Rectal smooth muscle tissue (tissue), 1 donor: ENCODE results near the gene IFT122.
"Not testable (repeated sequence)": the region's sequence is repeated elsewhere in the genome, so short reads cannot be mapped to it uniquely, and the experiment has no call there.

Experiments
- H3K27ac ChIP-seq: one replicate; pipeline ENCODE4 v1.7.0; 2013; ENCODE audit warnings: low read depth, low read length, inconsistent platforms
- H3K27me3 ChIP-seq: one replicate; pipeline ENCODE4 v1.7.0; 2013; ENCODE audit warnings: low read length; ENCODE audit not compliant: control insufficient read depth, insufficient read depth
- H3K36me3 ChIP-seq: one replicate; pipeline ENCODE4 v1.7.0; 2013; ENCODE audit warnings: low read length; ENCODE audit not compliant: control insufficient read depth, insufficient read depth
- H3K4me1 ChIP-seq: one replicate; pipeline ENCODE4 v1.7.0; 2013; ENCODE audit warnings: low read length; ENCODE audit not compliant: control insufficient read depth, insufficient read depth
- H3K4me3 ChIP-seq: one replicate; pipeline ENCODE4 v1.7.0; 2013; ENCODE audit warnings: low read length
- H3K9ac ChIP-seq: one replicate; pipeline ENCODE4 v1.7.0; 2013; ENCODE audit warnings: low read length

Gene IFT122

DNA sequence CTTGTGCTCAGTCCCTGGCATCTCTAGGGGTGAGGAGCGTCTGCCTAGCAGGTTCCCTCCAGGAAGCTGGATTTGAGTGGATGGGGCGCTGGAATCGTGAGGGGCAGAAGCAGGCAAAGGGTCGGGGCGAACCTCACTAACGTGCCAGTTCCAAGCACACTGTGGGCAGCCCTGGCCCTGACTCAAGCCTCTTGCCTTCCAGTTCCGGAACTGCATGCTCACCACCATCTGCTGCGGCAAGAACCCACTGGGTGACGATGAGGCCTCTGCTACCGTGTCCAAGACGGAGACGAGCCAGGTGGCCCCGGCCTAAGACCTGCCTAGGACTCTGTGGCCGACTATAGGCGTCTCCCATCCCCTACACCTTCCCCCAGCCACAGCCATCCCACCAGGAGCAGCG is 93.4 kb downstream of the IFT122 start:
- Histone ChIP-seq H3K4me3 (no peak overlapping the region), H3K27me3 (no peaks in the 10 kb centered on the region), H3K9ac (no peak overlapping the region), H3K36me3 (no peaks in the 10 kb centered on the region), H3K4me1 (no peaks in the 10 kb centered on the region), H3K27ac (no peak overlapping the region)

DNA sequence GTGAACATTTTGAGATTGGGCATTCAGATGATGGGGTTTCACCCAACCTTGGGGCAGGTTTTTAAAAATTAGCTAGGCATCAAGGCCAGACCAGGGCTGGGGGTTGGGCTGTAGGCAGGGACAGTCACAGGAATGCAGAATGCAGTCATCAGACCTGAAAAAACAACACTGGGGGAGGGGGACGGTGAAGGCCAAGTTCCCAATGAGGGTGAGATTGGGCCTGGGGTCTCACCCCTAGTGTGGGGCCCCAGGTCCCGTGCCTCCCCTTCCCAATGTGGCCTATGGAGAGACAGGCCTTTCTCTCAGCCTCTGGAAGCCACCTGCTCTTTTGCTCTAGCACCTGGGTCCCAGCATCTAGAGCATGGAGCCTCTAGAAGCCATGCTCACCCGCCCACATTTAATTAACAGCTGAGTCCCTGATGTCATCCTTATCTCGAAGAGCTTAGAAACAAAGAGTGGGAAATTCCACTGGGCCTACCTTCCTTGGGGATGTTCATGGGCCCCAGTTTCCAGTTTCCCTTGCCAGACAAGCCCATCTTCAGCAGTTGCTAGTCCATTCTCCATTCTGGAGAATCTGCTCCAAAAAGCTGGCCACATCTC is 94.5 kb downstream of the IFT122 start:
- H3K27ac ChIP-seq = no peak overlapping the region
- no peak overlapping the region for H3K4me3 ChIP-seq
- H3K9ac ChIP-seq = no peak overlapping the region
- no peaks in the 10 kb centered on the region for H3K36me3 ChIP-seq
- no peaks in the 10 kb centered on the region for H3K4me1 ChIP-seq
- H3K27me3 ChIP-seq = no peaks in the 10 kb centered on the region

DNA sequence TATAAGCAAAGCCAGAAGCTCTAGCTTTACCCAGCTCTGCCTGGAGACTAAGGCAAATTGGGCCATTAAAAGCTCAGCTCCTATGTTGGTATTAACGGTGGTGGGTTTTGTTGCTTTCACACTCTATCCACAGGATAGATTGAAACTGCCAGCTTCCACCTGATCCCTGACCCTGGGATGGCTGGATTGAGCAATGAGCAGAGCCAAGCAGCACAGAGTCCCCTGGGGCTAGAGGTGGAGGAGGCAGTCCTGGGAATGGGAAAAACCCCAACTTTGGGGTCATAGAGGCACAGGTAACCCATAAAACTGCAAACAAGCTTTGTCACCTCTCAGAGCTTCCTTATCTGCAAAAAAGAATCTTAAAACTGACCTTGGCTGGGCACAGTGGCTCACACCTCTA is 95.1 kb downstream of the IFT122 start:
- Histone ChIP-seq H3K27me3 (no peaks in the 10 kb centered on the region), H3K27ac (no peak overlapping the region), H3K36me3 (no peaks in the 10 kb centered on the region), H3K4me3 (no peak overlapping the region), H3K4me1 (no peaks in the 10 kb centered on the region), H3K9ac (no peak overlapping the region)

DNA sequence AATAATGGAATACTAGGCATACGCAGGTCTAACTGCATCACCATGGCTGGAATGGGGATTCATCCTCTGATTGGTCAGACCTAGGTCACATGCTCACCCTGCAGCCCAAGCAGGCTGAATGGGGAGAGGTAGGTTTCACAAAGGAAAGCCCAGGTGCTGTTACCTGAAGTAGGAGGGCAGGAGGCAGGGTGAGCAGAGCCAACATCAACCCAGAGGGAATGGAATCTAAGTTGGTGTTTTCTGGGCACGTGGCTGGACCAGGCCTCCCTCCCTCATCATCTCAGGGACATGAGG is 96.3 kb downstream of the IFT122 start:
- no peak overlapping the region for H3K4me3 ChIP-seq
- no peak overlapping the region for H3K27ac ChIP-seq
- H3K9ac ChIP-seq = no peak overlapping the region
- H3K4me1 ChIP-seq = no peaks in the 10 kb centered on the region
- no peaks in the 10 kb centered on the region for H3K36me3 ChIP-seq
- H3K27me3 ChIP-seq = no peaks in the 10 kb centered on the region

DNA sequence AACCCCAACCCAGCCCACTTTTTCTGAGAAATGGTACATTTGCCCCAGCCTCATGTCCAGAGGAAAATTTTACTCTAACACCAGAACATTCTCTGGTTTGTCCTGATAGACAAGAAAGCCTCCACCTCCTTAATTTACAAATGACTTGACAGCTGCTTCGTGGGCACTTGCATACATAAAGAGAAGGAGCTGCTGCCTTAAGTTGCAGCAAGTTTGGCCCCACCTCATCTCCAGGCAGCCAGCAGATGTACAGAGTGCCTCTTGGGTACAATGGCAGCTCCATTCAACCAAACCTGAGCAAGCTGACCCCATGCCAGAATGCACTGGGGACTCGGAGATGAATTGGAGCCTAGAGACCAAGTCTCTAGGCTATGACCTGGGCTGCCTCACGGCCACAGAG is 96.8 kb downstream of the IFT122 start:
- no peaks in the 10 kb centered on the region for H3K27me3 ChIP-seq
- no peak overlapping the region for H3K27ac ChIP-seq
- no peaks in the 10 kb centered on the region for H3K36me3 ChIP-seq
- H3K4me3 ChIP-seq = no peak overlapping the region
- no peaks in the 10 kb centered on the region for H3K4me1 ChIP-seq
- no peak overlapping the region for H3K9ac ChIP-seq

DNA sequence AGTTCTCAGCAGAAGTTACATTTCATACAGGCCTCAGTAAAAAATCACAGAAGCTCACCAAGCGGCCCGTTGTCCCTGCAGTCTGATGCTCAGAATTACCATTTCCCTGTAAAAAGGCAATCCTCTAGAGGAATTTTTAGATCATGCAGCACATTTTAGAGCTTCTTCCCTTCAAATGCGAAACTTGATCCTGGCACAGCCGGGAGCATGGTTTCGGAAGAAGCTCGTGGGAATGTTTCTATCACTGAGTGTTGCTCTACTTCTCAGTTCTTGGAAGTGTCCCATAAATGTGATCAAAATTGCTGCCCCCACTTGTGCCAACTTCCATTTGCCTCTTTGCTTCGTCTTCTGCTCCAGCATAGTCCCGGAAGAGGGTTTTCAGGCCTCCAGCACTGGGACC is 99.2 kb downstream of the IFT122 start:
- Histone ChIP-seq H3K4me3 (no peak overlapping the region), H3K9ac (no peak overlapping the region), H3K4me1 (no peaks in the 10 kb centered on the region), H3K27me3 (no peaks in the 10 kb centered on the region), H3K27ac (no peak overlapping the region), H3K36me3 (no peaks in the 10 kb centered on the region)

DNA sequence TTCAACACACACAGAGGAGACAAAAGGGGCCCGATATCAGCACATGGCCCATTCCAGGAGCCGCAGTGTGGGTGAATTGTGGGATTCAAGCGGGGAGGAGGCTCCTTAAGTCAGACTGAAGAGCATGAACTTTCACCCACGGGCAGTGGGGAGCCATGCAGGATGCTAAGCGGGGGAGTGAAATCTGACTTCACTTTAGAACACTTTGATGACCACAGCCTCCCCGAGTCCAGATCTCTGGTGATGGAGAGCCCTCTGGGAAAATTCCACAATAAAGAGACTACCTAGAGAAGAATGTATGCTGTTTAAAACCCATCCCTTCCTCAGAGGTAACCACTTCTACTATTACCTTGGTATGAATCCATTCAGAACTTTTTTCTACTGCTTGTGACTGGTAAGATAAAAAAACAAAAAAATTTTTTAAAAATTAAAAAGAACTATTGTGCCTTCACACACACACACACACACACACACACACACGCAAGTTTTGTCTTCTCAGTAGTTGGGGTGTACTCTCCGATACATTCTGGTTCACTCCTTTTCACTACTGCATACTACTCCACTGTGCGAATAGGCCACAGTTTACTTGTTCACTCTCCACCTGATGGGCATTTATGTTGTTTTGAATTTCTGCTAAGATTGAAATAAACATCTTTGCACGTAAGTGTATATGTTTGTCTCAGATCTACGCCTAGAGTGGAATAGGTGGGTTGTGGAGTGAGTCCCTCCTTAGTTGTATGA is 100.9 kb downstream of the IFT122 start:
- Histone ChIP-seq H3K27ac (no peak overlapping the region), H3K4me1 (no peaks in the 10 kb centered on the region), H3K9ac (no peak overlapping the region), H3K27me3 (no peaks in the 10 kb centered on the region), H3K36me3 (no peaks in the 10 kb centered on the region), H3K4me3 (no peak overlapping the region)

DNA sequence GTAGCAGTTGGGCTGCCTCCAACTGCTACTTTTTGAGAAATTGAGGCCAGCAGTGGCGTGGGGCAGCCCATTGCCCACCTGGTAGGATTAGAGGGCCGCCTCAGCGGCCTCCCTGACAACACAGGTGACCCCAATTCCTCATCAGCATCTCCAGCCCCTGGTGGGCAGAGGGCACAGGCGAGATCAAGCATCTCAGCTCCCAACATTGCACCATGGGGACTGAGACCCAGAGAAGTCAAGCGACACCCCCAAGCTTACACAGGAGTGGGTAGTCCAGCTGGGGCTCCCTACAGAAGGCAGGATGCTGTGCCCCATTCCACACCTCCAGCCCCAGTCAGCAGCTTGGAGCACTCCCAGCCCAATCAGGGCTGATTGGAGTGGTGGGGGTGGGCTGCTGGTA is 102.7 kb downstream of the IFT122 start:
- Histone ChIP-seq H3K4me3 (no peak overlapping the region), H3K4me1 (no peaks in the 10 kb centered on the region), H3K27ac (no peak overlapping the region), H3K27me3 (no peaks in the 10 kb centered on the region), H3K9ac (no peak overlapping the region), H3K36me3 (no peaks in the 10 kb centered on the region)

DNA sequence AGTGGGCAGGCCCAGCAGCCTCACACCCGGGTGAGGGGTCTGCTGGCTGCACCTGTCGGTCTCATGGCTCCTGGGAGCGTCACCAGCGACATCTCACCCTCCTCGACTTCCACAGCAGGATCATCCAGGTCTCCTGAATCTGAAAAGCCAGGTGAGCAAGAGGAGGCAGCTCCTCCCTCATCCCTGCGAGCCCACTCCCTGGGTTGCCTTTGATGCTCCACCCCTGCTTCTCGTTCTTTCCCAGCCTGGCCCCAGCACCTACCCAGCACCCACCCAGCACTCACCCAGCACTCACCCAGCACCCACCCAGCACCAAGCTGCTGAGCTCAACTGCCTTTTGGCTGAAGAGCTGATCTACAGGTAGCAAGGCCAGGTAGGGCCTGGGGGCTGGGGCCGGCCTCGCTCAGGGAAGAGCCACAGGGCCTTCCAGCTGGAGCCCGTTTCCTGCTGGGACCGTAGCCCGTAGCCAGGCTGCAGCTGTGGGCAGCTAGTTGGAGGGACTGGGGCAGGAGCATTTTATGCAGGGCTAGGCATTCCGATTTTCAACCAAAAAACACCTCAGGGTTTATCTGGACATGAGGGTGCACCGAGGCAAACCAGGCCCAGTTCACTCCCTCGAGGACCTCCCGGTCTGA is 103.2 kb downstream of the IFT122 start, which contains the start of gene H1-8:
H1-8 (plus strand) TSS at position 20 of the 635 bp plus-strand sequence; CDS start at position 64, 44 bp downstream.
- no peaks in the 10 kb centered on the region for H3K36me3 ChIP-seq
- H3K4me1 ChIP-seq = no peaks in the 10 kb centered on the region
- no peaks in the 10 kb centered on the region for H3K27me3 ChIP-seq
- H3K9ac ChIP-seq = no peak within 1 kb of the TSS
- no peak within 1 kb of the TSS for H3K4me3 ChIP-seq
- H3K27ac ChIP-seq = no peak within 1 kb of the TSS

DNA sequence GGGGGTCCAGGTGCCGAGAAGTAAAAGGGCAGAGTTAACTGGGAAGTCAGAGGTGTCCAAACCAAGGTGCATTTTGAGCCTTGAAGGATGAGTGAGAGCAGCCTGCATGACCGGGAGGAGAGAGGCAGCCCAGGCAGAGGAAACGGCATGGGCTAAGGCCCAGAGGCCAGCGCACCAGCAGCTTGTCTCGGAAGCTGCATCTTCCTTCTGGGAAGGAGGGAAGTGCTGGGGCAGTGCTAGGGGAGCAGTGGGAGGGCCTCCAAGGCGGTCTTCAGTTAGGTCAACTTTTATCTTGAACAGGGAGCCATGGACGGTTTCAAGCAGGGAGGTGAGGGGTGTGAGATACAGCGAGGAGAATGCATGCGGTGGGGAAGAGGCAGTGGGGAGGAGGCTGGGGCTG is 104.0 kb downstream of the IFT122 start:
- no peak overlapping the region for H3K4me3 ChIP-seq
- no peak overlapping the region for H3K27ac ChIP-seq
- H3K36me3 ChIP-seq = no peaks in the 10 kb centered on the region
- no peak overlapping the region for H3K9ac ChIP-seq
- no peaks in the 10 kb centered on the region for H3K4me1 ChIP-seq
- H3K27me3 ChIP-seq = no peaks in the 10 kb centered on the region

DNA sequence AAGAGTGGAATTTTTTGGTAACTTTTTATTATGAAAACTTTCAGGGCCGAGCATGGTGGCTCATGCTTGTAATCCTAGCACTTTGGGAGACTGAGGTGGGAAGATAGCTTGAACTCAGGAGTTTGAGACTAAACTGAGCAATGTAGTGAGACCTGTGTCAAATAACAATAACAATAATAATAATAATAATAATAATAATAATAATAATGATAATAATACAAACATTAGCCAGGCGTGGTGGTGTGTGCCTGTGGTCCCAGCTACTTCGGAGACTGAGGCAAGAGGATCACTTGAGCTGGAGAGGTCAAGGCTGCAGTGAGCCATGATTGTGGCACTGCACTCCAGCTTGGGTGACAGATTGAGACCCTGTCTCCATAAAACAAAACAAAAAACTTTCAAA is 105.9 kb downstream of the IFT122 start:
- not testable (repeated sequence) for H3K4me3 ChIP-seq, H3K4me1 ChIP-seq, H3K9ac ChIP-seq, H3K27ac ChIP-seq, H3K36me3 ChIP-seq, H3K27me3 ChIP-seq

DNA sequence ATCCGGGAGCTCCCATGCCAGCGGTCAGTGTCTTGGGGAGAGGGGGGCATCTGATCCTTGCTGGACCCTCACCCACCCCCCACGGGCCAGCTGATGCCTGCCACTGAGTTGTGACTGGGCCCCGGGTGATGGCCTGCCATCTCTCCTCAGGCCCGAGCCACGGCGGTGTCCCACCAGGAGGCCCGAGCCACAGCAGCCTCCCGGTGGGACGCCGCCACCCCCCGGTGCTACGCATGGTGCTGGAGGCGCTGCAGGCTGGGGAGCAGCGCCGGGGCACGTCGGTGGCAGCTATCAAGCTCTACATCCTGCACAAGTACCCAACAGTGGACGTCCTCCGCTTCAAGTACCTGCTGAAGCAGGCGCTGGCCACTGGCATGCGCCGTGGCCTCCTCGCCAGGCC is 107.2 kb downstream of the IFT122 start:
- H3K9ac ChIP-seq = no peak overlapping the region
- H3K4me3 ChIP-seq = no peak overlapping the region
- no peaks in the 10 kb centered on the region for H3K4me1 ChIP-seq
- no peak overlapping the region for H3K27ac ChIP-seq
- no peaks in the 10 kb centered on the region for H3K36me3 ChIP-seq
- no peaks in the 10 kb centered on the region for H3K27me3 ChIP-seq
